ENCODE results near the gene OR2W3.

The OR2W3 gene

GRCh38 chr1:247923941-247924340 lies 28.6 kb downstream of the OR2W3 start:
- no peak for DNase-seq

- DNase-seq: no peak
These were observed 29.5 kb downstream of the OR2W3 start, which contains the start of gene OR2AJ1 for GRCh38 chr1:247924868-247925267. Gene OR2AJ1 (plus strand): TSS chr1:247924889. CDS start chr1:247933769, 8,880 bp downstream.

GRCh38 chr1:247933989-247934388 lies 38.6 kb downstream of the OR2W3 start:
- DNase-seq: no peak

GRCh38 chr1:247935781-247936180 lies 40.4 kb downstream of the OR2W3 start:
- no peak for DNase-seq

- DNase-seq: no peak
These were observed 41.0 kb downstream of the OR2W3 start for GRCh38 chr1:247936415-247936814.

GRCh38 chr1:247936965-247937734 lies 41.8 kb downstream of the OR2W3 start:
- peak; percentile 32 for DNase-seq

GRCh38 chr1:247942624-247943023 lies 47.2 kb downstream of the OR2W3 start:
- no peak for DNase-seq
